GM12878 (cell line): ENCODE measurements around the gene NTN1. TPM values are rescaled to one million over a fixed set of nuclear protein-coding genes. Genes with fewer than 3 reads are reported as not detected.

ENCODE experiments used
- ATAC-seq: fragments of 200-7000 bp; cut with Tn5 transposase; 3 replicates; pipeline ENCODE4 v1.9.1; 2020; ENCODE audit warnings: mild to moderate bottlenecking, moderate library complexity
- BruUV-seq: library from RNA; stranded (reverse); fragments of 400-500 nt; replicated peaks from 2 replicates; lab custom pipeline; 2021; lab: Mats Ljungman, UMichigan
- CTCF ChIA-PET: fragments of 300-600 bp; sonication (Branson Sonifier 250); formaldehyde crosslinking; extraction: SDS; loops from one replicate; lab custom pipeline; 2021; ENCODE audit warnings: inconsistent platforms; lab: Yijun Ruan, JAX
- POLR2A ChIA-PET: fragments of 350-600 bp; formaldehyde crosslinking; extraction: SDS; loops from one replicate; lab custom pipeline; 2021; ENCODE audit warnings: inconsistent platforms; lab: Charles Lee
- RAD21 ChIA-PET: fragments of 300-600 bp; sonication (Branson Sonifier 250); formaldehyde crosslinking; loops from one replicate; lab custom pipeline; 2023; ENCODE audit warnings: antibody characterized with exemption; ENCODE audit not compliant: unreplicated experiment; lab: Charles Lee
- SMC1A ChIA-PET: fragments of 300-600 bp; sonication (Branson Sonifier 250); formaldehyde crosslinking; loops from one replicate; lab custom pipeline; 2023; ENCODE audit not compliant: unreplicated experiment, uncharacterized antibody; lab: Charles Lee
- DNase-seq: peaks from one replicate; pipeline ENCODE4 v3.0.0-alpha.2; 2011; ENCODE audit warnings: low read depth, low spot score
- FAIRE-seq: peaks from 3 replicates; lab custom pipeline; 2011; peaks lifted over from hg19 to GRCh38; lab: Jason Lieb, UNC
- H2AFZ ChIP-seq: 2 replicates; pipeline ENCODE4 v1.6.0; 2011; ENCODE audit warnings: low read depth, low read length, control low read depth; ENCODE audit not compliant: control insufficient read depth
- H3K27ac ChIP-seq: 2 replicates; pipeline ENCODE4 v1.5.1; 2011; ENCODE audit warnings: control low read depth; ENCODE audit not compliant: control insufficient read depth, insufficient read depth
- H3K27me3 ChIP-seq, 2 experiments: replicated peaks in 1 of 2; 2 replicates each; pipeline versions ENCODE4 v1.6.0 to v1.6.1; 2011; ENCODE audit warnings: low read length in 1 of 2; ENCODE audit not compliant: control insufficient read depth in 2 of 2, insufficient read depth in 2 of 2
- H3K36me3 ChIP-seq, 2 experiments: 2 replicates each; pipeline ENCODE4 v1.5.1; 2011; ENCODE audit warnings: low read length in 1 of 2; ENCODE audit not compliant: control insufficient read depth in 2 of 2, insufficient read depth in 2 of 2
- H3K4me1 ChIP-seq: 2 replicates; pipeline ENCODE4 v1.6.1; 2011; ENCODE audit warnings: mild to moderate bottlenecking, low read length, moderate library complexity, mixed read lengths; ENCODE audit not compliant: control insufficient read depth, insufficient read depth
- H3K4me2 ChIP-seq: 2 replicates; pipeline ENCODE4 v1.6.0; 2011; ENCODE audit warnings: control low read depth; ENCODE audit not compliant: control insufficient read depth, insufficient read depth
- H3K4me3 ChIP-seq: fragments of 200-600 bp; sonication (generic); 2 replicates; pipeline ENCODE4 v1.5.1; 2016
- H3K79me2 ChIP-seq: 2 replicates; pipeline ENCODE4 v1.6.0; 2011; ENCODE audit warnings: low read length; ENCODE audit not compliant: control insufficient read depth, insufficient read depth
- H3K9ac ChIP-seq: 2 replicates; pipeline ENCODE4 v1.8.0; 2011; ENCODE audit warnings: low read length, control low read depth, mixed read lengths; ENCODE audit not compliant: control insufficient read depth, insufficient read depth
- H3K9me3 ChIP-seq: replicated peaks from 3 replicates; pipeline ENCODE4 v1.5.1; 2011; ENCODE audit warnings: mild to moderate bottlenecking, low read length; ENCODE audit not compliant: control insufficient read depth, insufficient read depth
- H4K20me1 ChIP-seq: 2 replicates; pipeline ENCODE4 v1.6.0; 2011; ENCODE audit not compliant: control insufficient read depth, insufficient read depth
- EGR1 ChIP-seq, 2 experiments: IDR thresholded peaks; 1 replicate in 1 of 2; 2 replicates in 1 of 2; pipeline ENCODE4 v1.6.1; 2011 to 2012; ENCODE audit warnings: low read depth in 2 of 2, low read length in 2 of 2, borderline replicate concordance in 1 of 2, mild to moderate bottlenecking in 1 of 2, moderate library complexity in 1 of 2
- IKZF1 ChIP-seq: fragments of 450-650 bp; conservative IDR thresholded peaks from 2 replicates; pipeline ENCODE4 v1.6.1; 2017; ENCODE audit warnings: antibody characterized with exemption, mild to moderate bottlenecking
- WGBS: methylation state at CpG from one replicate; pipeline ENCODE4 v1.1.6; 2016; ENCODE audit warnings: low lambda C conversion rate; ENCODE audit not compliant: insufficient replicate concordance, insufficient coverage; ENCODE audit errors: missing lambda C conversion rate; 5-methylcytosine and 5-hydroxymethylcytosine counted together
- in situ Hi-C: fragments of 300-500 bp; cut with MboI; formaldehyde crosslinking; loops from 9 replicates; pipeline ENCODE4 v1.14.3; 2018; ENCODE audit warnings: mixed read lengths
- intact Hi-C: fragments of 100-400 bp; cut with micrococcal nuclease; formaldehyde crosslinking; loops from one replicate; pipeline ENCODE4 v1.14.2; 2022; ENCODE audit not compliant: unreplicated experiment
- polyA plus RNA-seq, 11 experiments: library from polyadenylated mRNA; depleted of rRNA in 4 of 11; unstranded in 6 of 11; stranded (reverse) in 5 of 11; fragments of >200 nt; fragmentation: Nextera tagmentation in 4 of 11; fragmentation: Illumina TruSeq in 1 of 11; extraction: Ambion mirVana in 4 of 11; extraction: Trizol in 1 of 11; gene quantifications; 1 replicate in 1 of 11; 2 replicates in 10 of 11; pipeline versions ENCODE4 v1.2.1 to v1.2.3, GENCODE V29; 2011 to 2016; ENCODE audit warnings: inconsistent platforms in 2 of 11, missing spikeins in 2 of 11, low read depth in 1 of 11
- total RNA-seq, 4 experiments: library from RNA; depleted of rRNA in 3 of 4; stranded (reverse); fragments of >200 nt in 3 of 4; fragmentation: Illumina TruSeq in 1 of 4; extraction: Trizol in 1 of 4; gene quantifications; 2 replicates each; pipeline versions ENCODE4 v1.2.1 to v1.2.3, GENCODE V29; 2013 to 2021
- TF ChIP-seq, protein P1 (sequence below): fragments of 450-650 bp; IDR thresholded peaks from 2 replicates; pipeline ENCODE4 v1.6.1; 2017; ENCODE audit warnings: mild to moderate bottlenecking, moderate library complexity

NTN1 gene
- total and polyA plus RNA-seq, 10 of the 15 experiments (the other 5 are each of a cell fraction or from before 2014, with no cell fraction given), result 0.02 to 0.89 (median 0.35) TPM

GRCh38 chr17:9239246-9239792 is 218.0 kb downstream of the NTN1 start:
- intact Hi-C loops (no loop called here), in situ Hi-C loops (no loop called here)
- WGBS, result 20% methylated on average over 25 of the region's 27 CpGs
- Histone ChIP-seq H3K9me3 (no peaks in the 10 kb centered on the region), H4K20me1 (no peaks in the 10 kb centered on the region), H3K27me3 (no peaks in the 10 kb centered on the region), H3K79me2 (no peaks in the 10 kb centered on the region), H3K9ac (peak overlapping the region; percentile 40; the same call in 1 of the 2 replicates), H2AFZ (peak overlapping the region; percentile 79), H3K36me3 (no peaks in the 10 kb centered on the region), H3K4me2 (peak overlapping the region; percentile 95), H3K4me1 (peaks cover 8% of the 10 kb centered on the region; the same call in 1 of the 2 replicates), H3K4me3 (peak overlapping the region; percentile 63; the same call in 1 of the 2 replicates), H3K27ac (no peak overlapping the region)
- no peak for FAIRE-seq
- POLR2A ChIA-PET, result interaction anchor here (0.6 kb wide), 1 partner anchor 50 kb away, joined by 3 read pairs; no protein-coding TSS in a partner anchor
- CTCF ChIA-PET, result no interaction called here
- no TSS peak for BruUV-seq
- no peak for DNase-seq
- SMC1A ChIA-PET, result no interaction called here
- TF ChIP-seq EGR1 (IDR thresholded peaks at IDR 0.05; ENCODE audit: borderline replicate concordance in 1 of 2, low read depth in 2 of 2, low read length in 2 of 2) (peak in 1 of 2 experiments; percentile 57; a peak in 1 of 3 replicates), IKZF1 (peak; percentile 12; the same call in 1 of the 2 replicates)
- TF ChIP-seq, protein P1, sequence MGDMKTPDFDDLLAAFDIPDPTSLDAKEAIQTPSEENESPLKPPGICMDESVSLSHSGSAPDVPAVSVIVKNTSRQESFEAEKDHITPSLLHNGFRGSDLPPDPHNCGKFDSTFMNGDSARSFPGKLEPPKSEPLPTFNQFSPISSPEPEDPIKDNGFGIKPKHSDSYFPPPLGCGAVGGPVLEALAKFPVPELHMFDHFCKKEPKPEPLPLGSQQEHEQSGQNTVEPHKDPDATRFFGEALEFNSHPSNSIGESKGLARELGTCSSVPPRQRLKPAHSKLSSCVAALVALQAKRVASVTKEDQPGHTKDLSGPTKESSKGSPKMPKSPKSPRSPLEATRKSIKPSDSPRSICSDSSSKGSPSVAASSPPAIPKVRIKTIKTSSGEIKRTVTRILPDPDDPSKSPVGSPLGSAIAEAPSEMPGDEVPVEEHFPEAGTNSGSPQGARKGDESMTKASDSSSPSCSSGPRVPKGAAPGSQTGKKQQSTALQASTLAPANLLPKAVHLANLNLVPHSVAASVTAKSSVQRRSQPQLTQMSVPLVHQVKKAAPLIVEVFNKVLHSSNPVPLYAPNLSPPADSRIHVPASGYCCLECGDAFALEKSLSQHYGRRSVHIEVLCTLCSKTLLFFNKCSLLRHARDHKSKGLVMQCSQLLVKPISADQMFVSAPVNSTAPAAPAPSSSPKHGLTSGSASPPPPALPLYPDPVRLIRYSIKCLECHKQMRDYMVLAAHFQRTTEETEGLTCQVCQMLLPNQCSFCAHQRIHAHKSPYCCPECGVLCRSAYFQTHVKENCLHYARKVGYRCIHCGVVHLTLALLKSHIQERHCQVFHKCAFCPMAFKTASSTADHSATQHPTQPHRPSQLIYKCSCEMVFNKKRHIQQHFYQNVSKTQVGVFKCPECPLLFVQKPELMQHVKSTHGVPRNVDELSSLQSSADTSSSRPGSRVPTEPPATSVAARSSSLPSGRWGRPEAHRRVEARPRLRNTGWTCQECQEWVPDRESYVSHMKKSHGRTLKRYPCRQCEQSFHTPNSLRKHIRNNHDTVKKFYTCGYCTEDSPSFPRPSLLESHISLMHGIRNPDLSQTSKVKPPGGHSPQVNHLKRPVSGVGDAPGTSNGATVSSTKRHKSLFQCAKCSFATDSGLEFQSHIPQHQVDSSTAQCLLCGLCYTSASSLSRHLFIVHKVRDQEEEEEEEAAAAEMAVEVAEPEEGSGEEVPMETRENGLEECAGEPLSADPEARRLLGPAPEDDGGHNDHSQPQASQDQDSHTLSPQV, result no peak
- RAD21 ChIA-PET, result no interaction called here
- no peak; the same call in 2 of the 3 replicates for ATAC-seq
